GM12865 (cell line): ENCODE data around the gene PODN.

Experiments used
- DNase-seq: peaks from one replicate; pipeline ENCODE4 v3.0.0; 2010; ENCODE audit warnings: low read depth
- H3K4me3 ChIP-seq: 2 replicates; pipeline ENCODE4 v1.5.1; 2011; ENCODE audit warnings: mild to moderate bottlenecking, low read depth, low read length, control low read depth
- TF ChIP-seq, protein P1 (sequence below): IDR thresholded peaks from 2 replicates; pipeline ENCODE4 v1.5.1; 2011; ENCODE audit warnings: low read length, control low read depth, low read depth, inconsistent platforms; ENCODE audit not compliant: insufficient read depth; ENCODE audit errors: missing control alignments

The PODN gene

DNA sequence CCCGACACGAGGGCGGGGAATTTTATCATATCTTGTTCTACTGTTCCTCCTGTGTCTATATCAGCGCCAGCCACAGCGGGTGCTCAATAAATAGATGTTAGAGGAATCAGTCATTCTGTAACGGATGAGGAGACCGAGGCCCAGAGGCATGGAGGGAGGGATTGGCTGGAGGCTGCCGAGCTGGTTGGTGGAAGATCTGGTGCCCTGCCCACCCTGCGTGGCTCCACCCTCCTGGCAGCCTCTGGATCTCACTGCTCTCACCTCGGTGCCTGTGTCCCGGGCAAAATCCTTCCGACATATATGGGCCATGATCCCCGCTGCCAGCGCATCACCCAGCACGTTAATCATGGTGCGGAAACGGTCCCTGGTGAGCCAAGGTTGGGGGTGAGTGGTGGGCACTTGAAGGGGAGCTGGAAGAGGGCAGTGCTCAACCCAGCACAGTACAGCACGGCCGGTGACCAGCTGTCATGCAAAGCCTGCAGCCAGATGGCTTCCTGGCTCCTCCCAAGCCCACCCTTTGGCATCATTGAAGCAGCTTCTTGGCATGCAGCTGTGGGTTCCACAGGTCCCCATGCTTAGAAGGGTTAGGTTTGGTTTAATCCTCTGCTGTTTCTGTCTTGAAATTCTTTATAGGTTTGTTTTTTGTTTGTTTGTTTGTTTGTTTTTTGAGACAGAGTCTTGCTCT lies 26.7 kb downstream of the PODN start:
- H3K4me3 ChIP-seq: no peak overlapping the region
- TF ChIP-seq, protein P1, sequence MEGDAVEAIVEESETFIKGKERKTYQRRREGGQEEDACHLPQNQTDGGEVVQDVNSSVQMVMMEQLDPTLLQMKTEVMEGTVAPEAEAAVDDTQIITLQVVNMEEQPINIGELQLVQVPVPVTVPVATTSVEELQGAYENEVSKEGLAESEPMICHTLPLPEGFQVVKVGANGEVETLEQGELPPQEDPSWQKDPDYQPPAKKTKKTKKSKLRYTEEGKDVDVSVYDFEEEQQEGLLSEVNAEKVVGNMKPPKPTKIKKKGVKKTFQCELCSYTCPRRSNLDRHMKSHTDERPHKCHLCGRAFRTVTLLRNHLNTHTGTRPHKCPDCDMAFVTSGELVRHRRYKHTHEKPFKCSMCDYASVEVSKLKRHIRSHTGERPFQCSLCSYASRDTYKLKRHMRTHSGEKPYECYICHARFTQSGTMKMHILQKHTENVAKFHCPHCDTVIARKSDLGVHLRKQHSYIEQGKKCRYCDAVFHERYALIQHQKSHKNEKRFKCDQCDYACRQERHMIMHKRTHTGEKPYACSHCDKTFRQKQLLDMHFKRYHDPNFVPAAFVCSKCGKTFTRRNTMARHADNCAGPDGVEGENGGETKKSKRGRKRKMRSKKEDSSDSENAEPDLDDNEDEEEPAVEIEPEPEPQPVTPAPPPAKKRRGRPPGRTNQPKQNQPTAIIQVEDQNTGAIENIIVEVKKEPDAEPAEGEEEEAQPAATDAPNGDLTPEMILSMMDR: no peak
- no peak for DNase-seq

- H3K4me3 ChIP-seq: no peak overlapping the region
- TF ChIP-seq, protein P1: no peak
- DNase-seq: no peak
Observed at GRCh38 chr1:53089478-53090226, 27.6 kb downstream of the PODN start.

- H3K4me3 ChIP-seq: no peak overlapping the region
- TF ChIP-seq, protein P1: no peak
- DNase-seq: no peak
Observed at GRCh38 chr1:53090227-53091147, 28.5 kb downstream of the PODN start.

- no peak for DNase-seq
- H3K4me3 ChIP-seq: no peak overlapping the region
- TF ChIP-seq, protein P1: no peak
Observed at GRCh38 chr1:53091841-53092645, 30.0 kb downstream of the PODN start.

DNA sequence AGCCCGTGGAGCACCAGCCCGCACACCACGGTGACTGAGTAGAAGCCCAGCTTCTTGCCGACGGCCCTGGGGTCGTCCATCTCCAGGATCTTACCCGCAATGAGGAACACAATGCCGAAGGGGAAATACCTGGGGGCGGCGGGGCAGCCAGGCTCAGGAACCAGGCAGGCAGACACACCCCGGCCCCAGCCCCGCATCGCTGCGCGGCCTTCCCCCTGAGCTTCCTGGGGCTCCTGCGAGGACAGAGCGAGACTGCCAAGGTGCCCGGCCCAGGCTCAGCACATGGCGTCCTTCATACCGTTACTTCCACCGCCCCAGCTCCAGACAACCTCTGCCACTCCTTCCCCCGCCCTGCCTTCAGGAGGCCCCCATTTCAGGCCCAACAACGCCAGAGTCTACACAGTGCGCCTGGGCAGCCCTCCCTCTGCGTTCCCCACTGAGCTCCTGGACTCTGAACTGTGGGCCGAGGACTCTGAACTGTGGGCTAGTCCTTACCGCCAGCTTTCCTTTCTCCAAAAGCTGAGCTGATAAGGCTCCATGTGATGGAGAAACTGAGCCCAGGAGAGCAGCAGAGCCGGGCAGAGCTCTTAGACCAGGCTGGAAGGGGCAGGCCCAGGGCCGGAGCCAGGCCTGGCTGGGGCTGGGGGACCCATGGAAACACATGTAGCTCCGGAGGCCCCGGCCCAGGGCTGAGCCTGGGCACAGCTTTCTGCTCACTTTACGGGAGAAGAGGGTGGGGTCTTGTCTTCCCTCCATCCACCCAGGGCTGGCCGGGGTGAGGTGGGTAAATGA lies 30.8 kb downstream of the PODN start:
- H3K4me3 ChIP-seq: no peak overlapping the region
- TF ChIP-seq, protein P1: no peak
- no peak for DNase-seq

- no peak overlapping the region for H3K4me3 ChIP-seq
- TF ChIP-seq, protein P1: no peak
- no peak for DNase-seq
Observed at GRCh38 chr1:53093451-53093754, 31.4 kb downstream of the PODN start.
